PFSK-1 (cell line): ENCODE measurements around the gene ZNF680. TPM values are rescaled to one million over a fixed set of nuclear protein-coding genes. Genes with fewer than 3 reads are reported as not detected.

Experiments used
- FOXP2 ChIP-seq: optimal IDR thresholded peaks from 2 replicates; pipeline ENCODE3; 2011; ENCODE audit warnings: borderline replicate concordance, control low read depth, inconsistent platforms; ENCODE audit not compliant: insufficient read depth; ENCODE audit errors: extremely low read length, extremely low read depth
- POLR2AphosphoS5 ChIP-seq: IDR thresholded peaks from 2 replicates; pipeline ENCODE4 v1.6.1; 2012; ENCODE audit warnings: low read depth, mild to moderate bottlenecking, control low read depth, low read length, moderate library complexity
- SIN3A ChIP-seq: IDR thresholded peaks from 2 replicates; pipeline ENCODE4 v1.6.1; 2012; ENCODE audit warnings: mild to moderate bottlenecking, low read length, moderate library complexity, borderline replicate concordance; ENCODE audit not compliant: insufficient read depth
- TAF1 ChIP-seq: IDR thresholded peaks from 2 replicates; pipeline ENCODE4 v1.6.1; 2012; ENCODE audit warnings: low read length, control low read depth, borderline replicate concordance; ENCODE audit not compliant: insufficient read depth
- polyA plus RNA-seq: library from polyadenylated mRNA; unstranded; fragments of >200 nt; gene quantifications from one replicate; pipeline ENCODE4 v1.2.1, GENCODE V29; 2012; ENCODE audit warnings: low read depth, missing spikeins; ENCODE audit not compliant: insufficient read length
- TF ChIP-seq, protein P1 (sequence below), 2 experiments: IDR thresholded peaks; 2 replicates each; pipeline versions ENCODE4 v1.6.1 to v1.8.0; 2011 to 2012; ENCODE audit warnings: low read depth in 2 of 2, low read length in 2 of 2, control low read depth in 1 of 2, inconsistent platforms in 1 of 2, mild to moderate bottlenecking in 1 of 2, moderate library complexity in 1 of 2; ENCODE audit not compliant: insufficient read depth in 1 of 2

Gene ZNF680
- polyA plus RNA-seq, result 1.6 TPM

DNA sequence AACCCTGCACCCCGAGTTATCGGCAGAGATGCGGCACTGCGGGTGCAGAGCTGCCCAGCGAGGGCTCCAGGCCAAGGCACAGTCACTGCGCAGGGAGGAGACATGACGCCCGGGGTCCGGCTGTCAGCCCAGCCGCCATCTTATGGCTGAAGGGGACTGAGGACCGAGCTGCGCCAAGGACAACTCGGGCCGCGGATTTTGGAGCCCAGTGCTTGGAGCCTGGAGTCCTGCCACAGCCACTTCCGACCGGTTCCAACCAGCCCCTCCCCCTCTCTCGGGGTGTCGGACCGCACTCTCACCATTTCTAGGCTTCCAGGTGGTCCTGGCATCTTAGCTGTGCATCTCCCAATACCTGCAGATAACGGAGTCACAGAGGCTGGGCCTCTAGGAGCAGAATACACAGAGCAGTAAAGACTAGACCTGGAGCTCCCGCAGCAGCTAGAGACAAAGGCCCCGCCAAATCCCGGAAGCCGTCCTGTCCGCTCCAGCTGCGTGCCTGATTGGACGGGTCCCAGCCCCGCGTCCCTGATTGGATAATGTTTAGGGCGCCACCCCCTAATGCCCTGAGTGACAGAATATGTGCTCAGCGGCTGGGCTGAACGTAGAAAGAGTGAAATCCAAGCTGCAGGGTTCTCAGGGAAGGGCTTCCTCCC, at the start of gene ZNF680:
ZNF680 (minus strand) TSS at position 446 of the 653 bp plus-strand sequence; CDS start at position 329, 117 bp downstream.
- no peak for TF ChIP-seq SIN3A
- no peak for TF ChIP-seq FOXP2
- peak; percentile 91 for TF ChIP-seq POLR2AphosphoS5
- TF ChIP-seq, protein P1, sequence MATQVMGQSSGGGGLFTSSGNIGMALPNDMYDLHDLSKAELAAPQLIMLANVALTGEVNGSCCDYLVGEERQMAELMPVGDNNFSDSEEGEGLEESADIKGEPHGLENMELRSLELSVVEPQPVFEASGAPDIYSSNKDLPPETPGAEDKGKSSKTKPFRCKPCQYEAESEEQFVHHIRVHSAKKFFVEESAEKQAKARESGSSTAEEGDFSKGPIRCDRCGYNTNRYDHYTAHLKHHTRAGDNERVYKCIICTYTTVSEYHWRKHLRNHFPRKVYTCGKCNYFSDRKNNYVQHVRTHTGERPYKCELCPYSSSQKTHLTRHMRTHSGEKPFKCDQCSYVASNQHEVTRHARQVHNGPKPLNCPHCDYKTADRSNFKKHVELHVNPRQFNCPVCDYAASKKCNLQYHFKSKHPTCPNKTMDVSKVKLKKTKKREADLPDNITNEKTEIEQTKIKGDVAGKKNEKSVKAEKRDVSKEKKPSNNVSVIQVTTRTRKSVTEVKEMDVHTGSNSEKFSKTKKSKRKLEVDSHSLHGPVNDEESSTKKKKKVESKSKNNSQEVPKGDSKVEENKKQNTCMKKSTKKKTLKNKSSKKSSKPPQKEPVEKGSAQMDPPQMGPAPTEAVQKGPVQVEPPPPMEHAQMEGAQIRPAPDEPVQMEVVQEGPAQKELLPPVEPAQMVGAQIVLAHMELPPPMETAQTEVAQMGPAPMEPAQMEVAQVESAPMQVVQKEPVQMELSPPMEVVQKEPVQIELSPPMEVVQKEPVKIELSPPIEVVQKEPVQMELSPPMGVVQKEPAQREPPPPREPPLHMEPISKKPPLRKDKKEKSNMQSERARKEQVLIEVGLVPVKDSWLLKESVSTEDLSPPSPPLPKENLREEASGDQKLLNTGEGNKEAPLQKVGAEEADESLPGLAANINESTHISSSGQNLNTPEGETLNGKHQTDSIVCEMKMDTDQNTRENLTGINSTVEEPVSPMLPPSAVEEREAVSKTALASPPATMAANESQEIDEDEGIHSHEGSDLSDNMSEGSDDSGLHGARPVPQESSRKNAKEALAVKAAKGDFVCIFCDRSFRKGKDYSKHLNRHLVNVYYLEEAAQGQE (IDR thresholded peaks at IDR 0.05; ENCODE audit: insufficient read depth in 1 of 2, low read depth in 2 of 2, low read length in 2 of 2), result 0 out of 4 replicates have a peak, but pooled peaks of 1 of the 2 experiments have one; percentile 23
- TF ChIP-seq TAF1, result peak; percentile 86

DNA sequence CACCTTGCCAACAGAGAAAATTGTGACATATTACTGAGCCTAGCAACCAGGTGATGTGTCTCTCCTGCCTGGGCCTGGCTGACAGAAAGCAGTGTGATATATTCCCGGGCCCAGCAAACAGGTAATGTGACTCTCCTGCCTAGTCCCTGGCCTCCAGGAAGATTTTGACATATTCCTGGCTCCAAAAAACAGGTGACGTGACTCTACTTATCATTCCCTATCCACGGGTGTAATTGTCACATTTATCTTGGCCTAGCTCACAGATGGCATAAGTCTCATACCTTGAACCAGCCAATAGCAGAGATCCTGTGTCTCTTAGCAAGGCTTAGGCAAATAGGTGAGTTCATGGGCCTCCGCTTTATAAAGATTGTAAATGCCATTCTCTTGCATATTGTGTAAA, 49.6 kb upstream of the ZNF680 start:
- TF ChIP-seq POLR2AphosphoS5 (no peak), TAF1 (no peak), SIN3A (no peak), FOXP2 (no peak)
- TF ChIP-seq, protein P1 (IDR thresholded peaks at IDR 0.05; ENCODE audit: insufficient read depth in 1 of 2, low read depth in 2 of 2, low read length in 2 of 2), result no peak

DNA sequence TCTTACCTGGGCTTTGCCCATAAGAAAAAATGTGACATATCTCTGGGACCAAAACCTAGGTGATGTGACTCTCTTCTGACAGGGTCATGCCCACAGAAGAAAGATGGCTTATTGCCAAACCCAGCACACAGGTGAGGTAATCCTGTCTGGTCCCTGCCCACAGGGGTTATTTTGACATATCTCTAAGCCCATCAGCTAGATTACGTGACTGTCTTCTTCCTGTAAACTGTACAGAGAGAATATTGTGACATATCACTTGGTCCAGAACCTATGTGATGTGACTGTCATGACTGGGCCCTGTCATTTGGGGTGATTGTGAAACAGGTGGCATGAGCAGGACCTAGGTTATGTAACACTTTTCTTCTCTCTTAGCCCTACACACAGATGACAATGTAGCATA, 48.8 kb upstream of the ZNF680 start:
- TF ChIP-seq POLR2AphosphoS5 (no peak), TAF1 (no peak), SIN3A (no peak), FOXP2 (no peak)
- TF ChIP-seq, protein P1 (IDR thresholded peaks at IDR 0.05; ENCODE audit: insufficient read depth in 1 of 2, low read depth in 2 of 2, low read length in 2 of 2), result no peak

DNA sequence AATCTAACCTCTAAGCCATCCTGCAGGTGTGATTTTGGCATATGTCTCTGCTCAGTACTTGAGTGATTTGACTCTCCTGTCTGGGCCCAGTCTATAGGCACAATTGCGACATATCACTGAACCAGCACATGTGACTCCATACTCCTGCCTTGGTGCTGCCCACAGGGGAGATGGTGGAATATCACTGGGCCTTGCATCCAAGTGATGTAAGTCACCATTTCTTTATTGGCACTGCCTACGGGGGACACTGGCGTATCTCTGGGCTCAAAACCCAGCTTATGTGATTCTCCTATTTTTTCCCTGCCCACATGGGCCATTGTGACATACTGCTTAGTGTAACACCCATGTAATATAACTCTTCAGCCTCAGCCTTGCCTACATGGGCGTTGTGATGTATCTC, 48.1 kb upstream of the ZNF680 start:
- TF ChIP-seq, protein P1 (IDR thresholded peaks at IDR 0.05; ENCODE audit: insufficient read depth in 1 of 2, low read depth in 2 of 2, low read length in 2 of 2), result no peak
- TF ChIP-seq FOXP2 (no peak), TAF1 (no peak), POLR2AphosphoS5 (no peak), SIN3A (no peak)
